Activated T-helper 1 cell treated with Interleukin-2 at 50 U/mL for 16 hours (primary cell): ENCODE data around the gene TOX2.
"Not testable (repeated sequence)": the region's sequence is repeated elsewhere in the genome, so short reads cannot be mapped to it uniquely, and the experiment has no call there.

Experiments
- DNase-seq: peaks from one replicate; pipeline ENCODE4 v3.0.0-alpha.2; 2020; ENCODE audit warnings: low read depth

The TOX2 gene

GRCh38 chr20:44033344-44033743 is 118.7 kb downstream of the TOX2 start:
- DNase-seq = no peak

GRCh38 chr20:44033873-44034272 is 119.2 kb downstream of the TOX2 start:
- no peak for DNase-seq

- no peak for DNase-seq
Observed at GRCh38 chr20:44034451-44034850, 119.8 kb downstream of the TOX2 start.

- DNase-seq = no peak
Observed at GRCh38 chr20:44034965-44035635, 120.4 kb downstream of the TOX2 start.

GRCh38 chr20:44035924-44036323 is 121.3 kb downstream of the TOX2 start:
- DNase-seq = no peak

GRCh38 chr20:44036441-44036840 is 121.8 kb downstream of the TOX2 start:
- no peak for DNase-seq

- no peak for DNase-seq
Observed at GRCh38 chr20:44038681-44039123, 124.0 kb downstream of the TOX2 start.

- DNase-seq = no peak
Observed at GRCh38 chr20:44039147-44039546, 124.5 kb downstream of the TOX2 start.

- DNase-seq = no peak
Observed at GRCh38 chr20:44039741-44040140, 125.1 kb downstream of the TOX2 start.

GRCh38 chr20:44040202-44040915 is 125.7 kb downstream of the TOX2 start:
- DNase-seq = no peak

- DNase-seq = no peak
Observed at GRCh38 chr20:44041001-44041400, 126.3 kb downstream of the TOX2 start.

GRCh38 chr20:44044712-44045111 is 130.1 kb downstream of the TOX2 start:
- not testable (repeated sequence) for DNase-seq

GRCh38 chr20:44050327-44050726 is 135.7 kb downstream of the TOX2 start:
- no peak for DNase-seq

- no peak for DNase-seq
Observed at GRCh38 chr20:44050925-44051660, 136.4 kb downstream of the TOX2 start.

GRCh38 chr20:44051661-44052000 is 137.0 kb downstream of the TOX2 start:
- DNase-seq = no peak

GRCh38 chr20:44052166-44052565 is 137.5 kb downstream of the TOX2 start:
- no peak for DNase-seq

GRCh38 chr20:44053046-44053445 is 138.4 kb downstream of the TOX2 start:
- DNase-seq = no peak

GRCh38 chr20:44054118-44054517 is 139.5 kb downstream of the TOX2 start:
- no peak for DNase-seq

- no peak for DNase-seq
Observed at GRCh38 chr20:44054849-44055248, 140.2 kb downstream of the TOX2 start.

- peak; percentile 47 for DNase-seq
Observed at GRCh38 chr20:44056010-44056698, 141.5 kb downstream of the TOX2 start.

GRCh38 chr20:44057698-44058675 is 143.3 kb downstream of the TOX2 start:
- DNase-seq = no peak
